ENCODE measurements around the gene ZNF622. TPM values are rescaled to one million over a fixed set of nuclear protein-coding genes. Genes with fewer than 3 reads are reported as not detected.

Gene ZNF622
- total and polyA plus RNA-seq, 2 of the 13 experiments (the other 11 are each of a cell fraction or from before 2014, with no cell fraction given): 12.1 to 44.7 TPM

DNA sequence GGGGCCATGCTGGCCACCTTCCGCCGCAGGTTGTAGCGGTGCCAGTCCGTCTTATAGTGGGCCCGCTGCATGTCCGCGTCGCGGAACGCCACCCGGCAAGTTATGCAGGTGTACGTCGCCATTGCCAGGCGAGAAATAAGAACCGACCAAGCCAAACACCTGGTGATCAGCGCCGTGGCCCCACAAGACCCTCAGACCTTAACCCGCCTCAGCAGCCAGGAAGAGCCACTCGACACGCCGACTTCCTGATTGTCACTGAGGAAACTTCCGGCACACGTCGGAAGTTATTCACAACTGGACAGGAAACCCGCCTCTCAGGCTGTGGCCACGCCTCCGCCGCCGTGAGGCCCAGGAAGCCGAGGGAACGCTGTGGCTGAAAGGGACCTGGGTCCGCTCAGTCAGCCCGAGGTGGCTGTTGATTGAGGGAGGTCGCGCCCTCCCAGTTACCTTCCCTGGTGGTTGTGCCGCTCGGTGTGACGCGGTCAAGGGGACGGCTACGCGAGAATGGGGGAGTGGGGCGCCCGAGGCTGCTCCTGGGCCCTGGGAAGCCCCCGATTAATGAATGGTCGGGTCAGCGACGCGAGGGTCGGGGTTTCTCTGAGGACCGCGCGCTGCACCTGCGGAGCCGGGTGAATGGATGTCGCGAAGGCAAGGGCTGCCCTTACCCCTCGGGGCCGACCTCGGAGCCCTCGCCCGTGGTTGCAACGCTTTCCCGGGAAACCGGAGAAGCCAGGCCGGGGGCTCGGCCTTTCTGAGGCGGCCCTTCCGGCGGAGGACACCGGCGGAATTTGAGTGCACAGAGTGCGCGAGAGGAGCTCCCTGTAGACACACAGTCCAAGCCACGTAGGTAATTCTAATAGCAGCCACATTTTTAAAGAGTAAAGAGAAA, at the start of gene ZNF622 (continued):
- TF ChIP-seq, protein P1, sequence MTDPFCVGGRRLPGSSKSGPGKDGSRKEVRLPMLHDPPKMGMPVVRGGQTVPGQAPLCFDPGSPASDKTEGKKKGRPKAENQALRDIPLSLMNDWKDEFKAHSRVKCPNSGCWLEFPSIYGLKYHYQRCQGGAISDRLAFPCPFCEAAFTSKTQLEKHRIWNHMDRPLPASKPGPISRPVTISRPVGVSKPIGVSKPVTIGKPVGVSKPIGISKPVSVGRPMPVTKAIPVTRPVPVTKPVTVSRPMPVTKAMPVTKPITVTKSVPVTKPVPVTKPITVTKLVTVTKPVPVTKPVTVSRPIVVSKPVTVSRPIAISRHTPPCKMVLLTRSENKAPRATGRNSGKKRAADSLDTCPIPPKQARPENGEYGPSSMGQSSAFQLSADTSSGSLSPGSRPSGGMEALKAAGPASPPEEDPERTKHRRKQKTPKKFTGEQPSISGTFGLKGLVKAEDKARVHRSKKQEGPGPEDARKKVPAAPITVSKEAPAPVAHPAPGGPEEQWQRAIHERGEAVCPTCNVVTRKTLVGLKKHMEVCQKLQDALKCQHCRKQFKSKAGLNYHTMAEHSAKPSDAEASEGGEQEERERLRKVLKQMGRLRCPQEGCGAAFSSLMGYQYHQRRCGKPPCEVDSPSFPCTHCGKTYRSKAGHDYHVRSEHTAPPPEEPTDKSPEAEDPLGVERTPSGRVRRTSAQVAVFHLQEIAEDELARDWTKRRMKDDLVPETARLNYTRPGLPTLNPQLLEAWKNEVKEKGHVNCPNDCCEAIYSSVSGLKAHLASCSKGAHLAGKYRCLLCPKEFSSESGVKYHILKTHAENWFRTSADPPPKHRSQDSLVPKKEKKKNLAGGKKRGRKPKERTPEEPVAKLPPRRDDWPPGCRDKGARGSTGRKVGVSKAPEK (CRISPR knock-in tag; IDR thresholded peaks at IDR 0.05; ENCODE audit: borderline replicate concordance): no peak
- TF ChIP-seq TCF12 (IDR thresholded peaks at IDR 0.05): no peak
- peak; percentile 77; the same call in 1 of the 2 replicates for TF ChIP-seq TCF12 (CRISPR knock-in tag; IDR thresholded peaks at IDR 0.05)
- peak; percentile 13; the same call in 1 of the 2 replicates for TF ChIP-seq KDM4B (CRISPR knock-in tag; IDR thresholded peaks at IDR 0.05)
- no peak for TF ChIP-seq ZNF670 (CRISPR knock-in tag; IDR thresholded peaks at IDR 0.05; ENCODE audit: borderline replicate concordance)
- TF ChIP-seq, protein P2, sequence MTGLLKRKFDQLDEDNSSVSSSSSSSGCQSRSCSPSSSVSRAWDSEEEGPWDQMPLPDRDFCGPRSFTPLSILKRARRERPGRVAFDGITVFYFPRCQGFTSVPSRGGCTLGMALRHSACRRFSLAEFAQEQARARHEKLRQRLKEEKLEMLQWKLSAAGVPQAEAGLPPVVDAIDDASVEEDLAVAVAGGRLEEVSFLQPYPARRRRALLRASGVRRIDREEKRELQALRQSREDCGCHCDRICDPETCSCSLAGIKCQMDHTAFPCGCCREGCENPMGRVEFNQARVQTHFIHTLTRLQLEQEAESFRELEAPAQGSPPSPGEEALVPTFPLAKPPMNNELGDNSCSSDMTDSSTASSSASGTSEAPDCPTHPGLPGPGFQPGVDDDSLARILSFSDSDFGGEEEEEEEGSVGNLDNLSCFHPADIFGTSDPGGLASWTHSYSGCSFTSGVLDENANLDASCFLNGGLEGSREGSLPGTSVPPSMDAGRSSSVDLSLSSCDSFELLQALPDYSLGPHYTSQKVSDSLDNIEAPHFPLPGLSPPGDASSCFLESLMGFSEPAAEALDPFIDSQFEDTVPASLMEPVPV (CRISPR knock-in tag; IDR thresholded peaks at IDR 0.05): peak; percentile 40; the same call in 1 of the 2 replicates
- no peak for TF ChIP-seq RERE (CRISPR knock-in tag; IDR thresholded peaks at IDR 0.05; ENCODE audit: low read depth)
- TF ChIP-seq, protein P3, sequence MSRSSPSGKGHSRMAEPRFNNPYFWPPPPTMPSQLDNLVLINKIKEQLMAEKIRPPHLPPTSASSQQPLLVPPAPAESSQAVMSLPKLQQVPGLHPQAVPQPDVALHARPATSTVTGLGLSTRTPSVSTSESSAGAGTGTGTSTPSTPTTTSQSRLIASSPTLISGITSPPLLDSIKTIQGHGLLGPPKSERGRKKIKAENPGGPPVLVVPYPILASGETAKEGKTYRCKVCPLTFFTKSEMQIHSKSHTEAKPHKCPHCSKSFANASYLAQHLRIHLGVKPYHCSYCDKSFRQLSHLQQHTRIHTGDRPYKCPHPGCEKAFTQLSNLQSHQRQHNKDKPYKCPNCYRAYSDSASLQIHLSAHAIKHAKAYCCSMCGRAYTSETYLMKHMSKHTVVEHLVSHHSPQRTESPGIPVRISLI (CRISPR knock-in tag; IDR thresholded peaks at IDR 0.05; ENCODE audit: borderline replicate concordance): no peak
- TF ChIP-seq THYN1 (CRISPR knock-in tag; IDR thresholded peaks at IDR 0.05; ENCODE audit: borderline replicate concordance, low read depth): no peak
- peak; percentile 39; the same call in 1 of the 2 replicates for TF ChIP-seq TFDP2 (CRISPR knock-in tag; IDR thresholded peaks at IDR 0.05)
- TF ChIP-seq, protein P4, sequence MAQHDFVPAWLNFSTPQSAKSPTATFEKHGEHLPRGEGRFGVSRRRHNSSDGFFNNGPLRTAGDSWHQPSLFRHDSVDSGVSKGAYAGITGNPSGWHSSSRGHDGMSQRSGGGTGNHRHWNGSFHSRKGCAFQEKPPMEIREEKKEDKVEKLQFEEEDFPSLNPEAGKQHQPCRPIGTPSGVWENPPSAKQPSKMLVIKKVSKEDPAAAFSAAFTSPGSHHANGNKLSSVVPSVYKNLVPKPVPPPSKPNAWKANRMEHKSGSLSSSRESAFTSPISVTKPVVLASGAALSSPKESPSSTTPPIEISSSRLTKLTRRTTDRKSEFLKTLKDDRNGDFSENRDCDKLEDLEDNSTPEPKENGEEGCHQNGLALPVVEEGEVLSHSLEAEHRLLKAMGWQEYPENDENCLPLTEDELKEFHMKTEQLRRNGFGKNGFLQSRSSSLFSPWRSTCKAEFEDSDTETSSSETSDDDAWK (CRISPR knock-in tag; IDR thresholded peaks at IDR 0.05): no peak
- no peak for TF ChIP-seq ATM (IDR thresholded peaks at IDR 0.05; ENCODE audit: borderline replicate concordance)
- TF ChIP-seq RFXANK (CRISPR knock-in tag; IDR thresholded peaks at IDR 0.05): no peak

All from HepG2 (cell line).